ENCODE measurements around the gene PPM1M.

DNA sequence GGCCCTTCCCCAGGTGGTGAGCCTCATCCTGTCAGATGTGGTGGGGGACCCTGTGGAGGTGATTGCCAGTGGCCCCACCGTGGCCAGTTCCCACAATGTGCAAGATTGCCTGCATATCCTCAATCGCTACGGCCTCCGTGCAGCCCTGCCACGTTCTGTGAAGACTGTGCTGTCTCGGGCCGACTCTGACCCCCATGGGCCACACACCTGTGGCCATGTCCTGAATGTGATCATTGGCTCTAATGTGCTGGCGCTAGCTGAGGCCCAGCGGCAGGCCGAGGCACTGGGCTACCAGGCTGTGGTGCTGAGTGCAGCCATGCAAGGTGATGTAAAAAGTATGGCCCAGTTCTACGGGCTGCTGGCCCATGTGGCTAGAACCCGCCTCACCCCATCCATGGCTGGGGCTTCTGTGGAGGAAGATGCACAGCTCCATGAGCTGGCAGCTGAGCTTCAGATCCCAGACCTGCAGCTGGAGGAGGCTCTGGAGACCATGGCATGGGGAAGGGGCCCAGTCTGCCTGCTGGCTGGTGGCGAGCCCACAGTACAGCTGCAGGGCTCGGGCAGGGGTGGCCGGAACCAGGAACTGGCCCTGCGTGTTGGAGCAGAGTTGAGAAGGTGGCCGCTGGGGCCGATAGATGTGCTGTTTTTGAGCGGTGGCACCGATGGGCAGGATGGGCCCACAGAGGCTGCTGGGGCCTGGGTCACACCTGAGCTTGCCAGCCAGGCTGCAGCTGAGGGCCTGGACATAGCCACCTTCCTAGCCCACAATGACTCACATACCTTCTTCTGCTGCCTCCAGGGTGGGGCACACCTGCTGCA, 46.9 kb downstream of the PPM1M start:
- TF ChIP-seq KLF16 (tag by site-specific recombination; IDR thresholded peaks at IDR 0.05): no peak
- TF ChIP-seq ZNF830 (tag by site-specific recombination; IDR thresholded peaks at IDR 0.05; ENCODE audit: low read depth): no peak
- TF ChIP-seq, protein P1, sequence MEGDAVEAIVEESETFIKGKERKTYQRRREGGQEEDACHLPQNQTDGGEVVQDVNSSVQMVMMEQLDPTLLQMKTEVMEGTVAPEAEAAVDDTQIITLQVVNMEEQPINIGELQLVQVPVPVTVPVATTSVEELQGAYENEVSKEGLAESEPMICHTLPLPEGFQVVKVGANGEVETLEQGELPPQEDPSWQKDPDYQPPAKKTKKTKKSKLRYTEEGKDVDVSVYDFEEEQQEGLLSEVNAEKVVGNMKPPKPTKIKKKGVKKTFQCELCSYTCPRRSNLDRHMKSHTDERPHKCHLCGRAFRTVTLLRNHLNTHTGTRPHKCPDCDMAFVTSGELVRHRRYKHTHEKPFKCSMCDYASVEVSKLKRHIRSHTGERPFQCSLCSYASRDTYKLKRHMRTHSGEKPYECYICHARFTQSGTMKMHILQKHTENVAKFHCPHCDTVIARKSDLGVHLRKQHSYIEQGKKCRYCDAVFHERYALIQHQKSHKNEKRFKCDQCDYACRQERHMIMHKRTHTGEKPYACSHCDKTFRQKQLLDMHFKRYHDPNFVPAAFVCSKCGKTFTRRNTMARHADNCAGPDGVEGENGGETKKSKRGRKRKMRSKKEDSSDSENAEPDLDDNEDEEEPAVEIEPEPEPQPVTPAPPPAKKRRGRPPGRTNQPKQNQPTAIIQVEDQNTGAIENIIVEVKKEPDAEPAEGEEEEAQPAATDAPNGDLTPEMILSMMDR (tag by site-specific recombination; IDR thresholded peaks at IDR 0.05): no peak
- no peak for TF ChIP-seq ZNF174 (tag by site-specific recombination; IDR thresholded peaks at IDR 0.05)
- TF ChIP-seq ZNF707 (tag by site-specific recombination; IDR thresholded peaks at IDR 0.05): no peak
- TF ChIP-seq ZNF394 (tag by site-specific recombination; IDR thresholded peaks at IDR 0.05; ENCODE audit: borderline replicate concordance): no peak
- no peak for TF ChIP-seq SP3 (tag by site-specific recombination; IDR thresholded peaks at IDR 0.05)
- TF ChIP-seq ZNF292 (tag by site-specific recombination; IDR thresholded peaks at IDR 0.05; ENCODE audit: borderline replicate concordance, low read depth): no peak
- no peak for TF ChIP-seq ZFP3 (tag by site-specific recombination; IDR thresholded peaks at IDR 0.05; ENCODE audit: low read depth)
- no peak for TF ChIP-seq ZSCAN16 (tag by site-specific recombination; IDR thresholded peaks at IDR 0.05)
- TF ChIP-seq ZNF629 (tag by site-specific recombination; IDR thresholded peaks at IDR 0.05): no peak
- TF ChIP-seq, protein P2, sequence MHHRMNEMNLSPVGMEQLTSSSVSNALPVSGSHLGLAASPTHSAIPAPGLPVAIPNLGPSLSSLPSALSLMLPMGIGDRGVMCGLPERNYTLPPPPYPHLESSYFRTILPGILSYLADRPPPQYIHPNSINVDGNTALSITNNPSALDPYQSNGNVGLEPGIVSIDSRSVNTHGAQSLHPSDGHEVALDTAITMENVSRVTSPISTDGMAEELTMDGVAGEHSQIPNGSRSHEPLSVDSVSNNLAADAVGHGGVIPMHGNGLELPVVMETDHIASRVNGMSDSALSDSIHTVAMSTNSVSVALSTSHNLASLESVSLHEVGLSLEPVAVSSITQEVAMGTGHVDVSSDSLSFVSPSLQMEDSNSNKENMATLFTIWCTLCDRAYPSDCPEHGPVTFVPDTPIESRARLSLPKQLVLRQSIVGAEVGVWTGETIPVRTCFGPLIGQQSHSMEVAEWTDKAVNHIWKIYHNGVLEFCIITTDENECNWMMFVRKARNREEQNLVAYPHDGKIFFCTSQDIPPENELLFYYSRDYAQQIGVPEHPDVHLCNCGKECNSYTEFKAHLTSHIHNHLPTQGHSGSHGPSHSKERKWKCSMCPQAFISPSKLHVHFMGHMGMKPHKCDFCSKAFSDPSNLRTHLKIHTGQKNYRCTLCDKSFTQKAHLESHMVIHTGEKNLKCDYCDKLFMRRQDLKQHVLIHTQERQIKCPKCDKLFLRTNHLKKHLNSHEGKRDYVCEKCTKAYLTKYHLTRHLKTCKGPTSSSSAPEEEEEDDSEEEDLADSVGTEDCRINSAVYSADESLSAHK (tag by site-specific recombination; IDR thresholded peaks at IDR 0.05): no peak
- no peak for TF ChIP-seq ZNF621 (tag by site-specific recombination; IDR thresholded peaks at IDR 0.05)
- no peak for TF ChIP-seq ZNF24 (tag by site-specific recombination; IDR thresholded peaks at IDR 0.05)

All from HEK293 (cell line).